GM18520 (cell line): ENCODE results near the gene TNFRSF14.
A peak's percentile ranks its signal among the peaks of the same experiment; 100 is the strongest.

Experiments used
- ATAC-seq: cut with Tn5 transposase; IDR thresholded peaks from one replicate; pipeline ENCODE4 v1.9.1; 2021; ENCODE audit not compliant: unreplicated experiment

Gene TNFRSF14

GRCh38 chr1:2523191-2523890, 32.8 kb upstream of the TNFRSF14 start:
- no peak for ATAC-seq

- no peak for ATAC-seq
These were observed 32.1 kb upstream of the TNFRSF14 start for GRCh38 chr1:2523891-2524609.

GRCh38 chr1:2525572-2525919, 30.6 kb upstream of the TNFRSF14 start:
- ATAC-seq = no peak

- ATAC-seq = peak; percentile 69
These were observed 30.0 kb upstream of the TNFRSF14 start, which contains the start of gene PANK4 for GRCh38 chr1:2525920-2526823. PANK4 (minus strand) TSS chr1:2526596; CDS start chr1:2526587, 9 bp downstream.

- peak; percentile 17 for ATAC-seq
These were observed 29.2 kb upstream of the TNFRSF14 start for GRCh38 chr1:2526824-2527555.

GRCh38 chr1:2527556-2527860, 28.7 kb upstream of the TNFRSF14 start:
- no peak for ATAC-seq

- no peak for ATAC-seq
These were observed 28.2 kb upstream of the TNFRSF14 start for GRCh38 chr1:2528016-2528415.

- no peak for ATAC-seq
These were observed 27.6 kb upstream of the TNFRSF14 start for GRCh38 chr1:2528611-2528965.

GRCh38 chr1:2528966-2529783, 27.0 kb upstream of the TNFRSF14 start:
- ATAC-seq = no peak

GRCh38 chr1:2529784-2530512, 26.2 kb upstream of the TNFRSF14 start, which contains the start of gene HES5:
HES5 (minus strand) TSS chr1:2530263; CDS start chr1:2530164, 99 bp downstream.
- no peak for ATAC-seq

- no peak for ATAC-seq
These were observed 25.4 kb upstream of the TNFRSF14 start for GRCh38 chr1:2530513-2531361.

GRCh38 chr1:2532485-2533160, 23.5 kb upstream of the TNFRSF14 start:
- ATAC-seq = no peak

GRCh38 chr1:2533365-2533764, 22.8 kb upstream of the TNFRSF14 start:
- no peak for ATAC-seq

GRCh38 chr1:2534315-2534686, 21.9 kb upstream of the TNFRSF14 start:
- ATAC-seq = no peak

- ATAC-seq = no peak
These were observed 21.3 kb upstream of the TNFRSF14 start for GRCh38 chr1:2534687-2535441.

- no peak for ATAC-seq
These were observed 20.7 kb upstream of the TNFRSF14 start for GRCh38 chr1:2535455-2535854.

GRCh38 chr1:2535981-2536380, 20.2 kb upstream of the TNFRSF14 start:
- ATAC-seq = no peak

- ATAC-seq = no peak
These were observed 18.4 kb upstream of the TNFRSF14 start for GRCh38 chr1:2537784-2538115.
